Left ventricle myocardium superior (tissue), 1 donor: ENCODE measurements around the gene MBD6. TPM values are rescaled to one million over a fixed set of nuclear protein-coding genes. Genes with fewer than 3 reads are reported as not detected.

ENCODE experiments used
- ATAC-seq: fragments of 200-7000 bp; cut with Tn5 transposase; one replicate; pipeline ENCODE4 v1.9.1; 2020; ENCODE audit warnings: mild to moderate bottlenecking, moderate library complexity
- DNase-seq: peaks from one replicate; pipeline ENCODE4 v3.0.0-alpha.2; 2020
- intact Hi-C: fragments of 100-400 bp; cut with micrococcal nuclease; formaldehyde crosslinking; loops from one replicate; pipeline ENCODE4 v1.11.0; 2022
- total RNA-seq: library from RNA; stranded (reverse); fragmentation: NEBNext Ultra II Directional; extraction: Animal tissue kit (Norgen Biotek cat#: 25700); gene quantifications from one replicate; pipeline ENCODE4 v1.2.1, GENCODE V29; 2021
- donor health status: DM: no; HTN: yes; CAD: no; lungs with severe emphysema.

Gene MBD6
- total RNA-seq, 1 donor from 2014 or later: 35.2 TPM

- intact Hi-C loops: no loop called here
- DNase-seq: no peak
- no peak for ATAC-seq
These were observed 1.3 kb downstream of the MBD6 start for GRCh38 chr12:57523706-57524614.

DNA sequence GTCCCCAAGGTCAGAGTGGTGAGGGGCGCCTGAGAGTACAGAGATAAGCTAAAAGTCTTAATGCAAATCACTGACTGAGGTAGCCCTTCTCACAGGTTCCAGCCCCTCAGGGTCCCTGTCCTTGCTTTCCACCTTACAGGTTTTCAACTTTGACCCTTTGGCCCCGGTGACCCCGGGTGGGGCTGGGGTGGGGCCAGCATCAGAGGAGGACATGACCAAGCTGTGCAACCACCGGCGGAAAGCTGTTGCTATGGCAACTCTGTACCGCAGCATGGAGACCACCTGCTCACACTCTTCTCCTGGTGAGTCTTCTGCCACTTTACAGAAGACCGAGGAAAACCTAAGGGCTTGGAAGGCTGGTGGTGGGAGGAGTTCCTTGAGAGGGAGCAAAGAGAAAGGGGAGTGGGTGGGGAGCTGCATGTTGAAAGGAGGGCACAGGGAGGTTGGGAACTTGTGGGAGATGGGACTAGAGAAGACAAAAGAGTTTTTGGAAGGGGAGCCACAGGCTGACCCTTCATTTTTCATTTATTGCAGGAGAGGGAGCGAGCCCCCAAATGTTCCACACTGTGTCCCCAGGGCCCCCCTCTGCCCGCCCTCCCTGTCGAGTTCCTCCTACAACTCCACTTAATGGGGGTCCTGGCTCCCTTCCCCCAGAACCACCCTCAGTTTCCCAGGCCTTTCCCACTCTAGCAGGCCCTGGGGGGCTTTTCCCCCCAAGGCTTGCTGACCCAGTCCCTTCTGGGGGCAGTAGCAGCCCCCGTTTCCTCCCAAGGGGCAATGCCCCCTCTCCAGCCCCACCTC, 2.4 kb downstream of the MBD6 start:
- no peak for ATAC-seq
- DNase-seq: no peak
- intact Hi-C loops: no loop called here

DNA sequence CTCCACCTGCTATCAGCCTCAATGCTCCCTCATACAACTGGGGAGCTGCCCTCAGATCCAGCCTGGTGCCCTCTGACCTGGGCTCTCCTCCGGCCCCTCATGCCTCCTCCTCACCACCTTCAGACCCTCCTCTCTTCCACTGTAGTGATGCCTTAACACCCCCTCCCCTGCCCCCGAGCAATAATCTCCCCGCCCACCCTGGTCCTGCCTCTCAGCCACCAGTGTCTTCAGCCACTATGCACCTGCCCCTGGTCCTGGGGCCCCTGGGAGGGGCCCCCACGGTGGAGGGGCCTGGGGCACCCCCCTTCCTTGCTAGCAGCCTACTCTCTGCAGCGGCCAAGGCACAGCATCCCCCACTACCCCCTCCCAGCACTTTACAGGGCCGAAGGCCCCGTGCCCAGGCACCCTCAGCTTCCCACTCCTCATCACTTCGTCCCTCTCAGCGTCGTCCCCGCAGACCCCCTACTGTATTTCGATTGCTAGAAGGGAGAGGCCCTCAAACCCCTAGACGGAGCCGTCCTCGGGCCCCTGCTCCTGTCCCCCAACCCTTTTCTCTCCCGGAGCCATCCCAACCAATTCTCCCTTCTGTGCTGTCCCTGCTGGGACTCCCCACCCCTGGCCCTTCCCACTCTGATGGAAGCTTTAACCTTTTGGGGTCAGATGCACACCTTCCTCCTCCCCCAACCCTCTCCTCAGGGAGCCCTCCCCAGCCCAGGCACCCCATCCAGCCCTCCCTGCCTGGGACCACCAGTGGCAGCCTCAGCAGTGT, 3.2 kb downstream of the MBD6 start:
- ATAC-seq: no peak

DNA sequence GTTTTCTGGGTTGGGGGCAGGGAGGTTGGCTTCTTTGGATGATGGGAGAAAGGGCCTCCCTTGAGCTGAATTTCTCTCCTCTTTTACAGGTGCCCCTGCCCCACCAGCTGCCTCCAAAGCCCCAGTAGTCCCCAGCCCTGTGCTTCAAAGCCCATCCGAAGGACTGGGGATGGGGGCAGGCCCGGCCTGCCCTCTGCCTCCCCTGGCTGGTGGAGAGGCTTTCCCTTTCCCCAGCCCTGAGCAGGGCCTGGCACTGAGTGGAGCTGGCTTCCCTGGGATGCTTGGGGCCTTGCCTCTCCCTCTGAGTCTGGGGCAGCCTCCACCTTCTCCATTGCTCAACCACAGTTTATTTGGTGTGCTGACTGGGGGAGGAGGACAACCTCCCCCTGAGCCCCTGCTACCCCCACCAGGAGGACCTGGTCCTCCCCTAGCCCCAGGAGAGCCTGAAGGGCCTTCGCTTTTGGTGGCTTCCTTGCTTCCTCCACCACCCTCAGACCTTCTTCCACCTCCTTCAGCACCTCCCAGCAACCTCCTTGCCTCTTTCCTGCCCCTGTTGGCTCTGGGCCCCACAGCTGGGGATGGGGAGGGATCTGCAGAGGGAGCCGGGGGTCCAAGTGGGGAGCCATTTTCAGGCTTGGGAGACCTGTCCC, 4.0 kb downstream of the MBD6 start:
- no peak for ATAC-seq
- intact Hi-C loops: no loop called here
- no peak for DNase-seq

More for the DNA sequence above, 3.2 kb downstream of the MBD6 start:
- no peak for DNase-seq
- intact Hi-C loops: no loop called here

- no peak for ATAC-seq
- intact Hi-C loops: no loop called here
- no peak for DNase-seq
These were observed 4.6 kb downstream of the MBD6 start for GRCh38 chr12:57527184-57527583.

GRCh38 chr12:57528176-57528575, 5.6 kb downstream of the MBD6 start:
- ATAC-seq (no peak), DNase-seq (no peak)
- intact Hi-C loops: no loop called here

GRCh38 chr12:57528831-57529555, 6.4 kb downstream of the MBD6 start:
- ATAC-seq: no peak
- no peak for DNase-seq
- intact Hi-C loops: no loop called here

GRCh38 chr12:57529831-57530230, 7.2 kb downstream of the MBD6 start:
- intact Hi-C loops: no loop called here
- DNase-seq: no peak
- ATAC-seq: no peak

- no peak for ATAC-seq
- intact Hi-C loops: no loop called here
- no peak for DNase-seq
These were observed 7.9 kb downstream of the MBD6 start for GRCh38 chr12:57530396-57531142.

DNA sequence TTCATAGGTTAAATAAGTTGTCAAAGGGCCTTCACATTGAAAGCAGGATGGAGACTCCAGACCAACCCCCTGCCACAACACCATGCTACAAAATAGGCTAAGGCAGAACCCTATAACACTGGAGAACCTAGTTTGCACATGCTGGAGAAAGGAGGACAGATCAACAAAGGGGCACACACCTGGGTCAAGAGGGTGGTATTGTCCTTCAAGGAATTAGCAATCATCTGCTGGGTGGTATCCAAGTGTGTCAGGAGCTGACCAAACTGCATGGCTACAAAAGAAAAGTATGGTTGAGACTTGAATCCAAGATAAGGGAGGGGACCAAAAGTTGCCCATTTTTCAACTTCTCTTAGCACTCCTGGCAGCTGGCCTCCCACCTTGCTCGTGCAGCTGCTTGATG, 9.2 kb downstream of the MBD6 start:
- no peak for ATAC-seq
- no peak for DNase-seq
- intact Hi-C loops: no loop called here

- ATAC-seq (no peak), DNase-seq (no peak)
- intact Hi-C loops: no loop called here
These were observed 10.5 kb downstream of the MBD6 start for GRCh38 chr12:57533108-57533507.

- ATAC-seq (no peak), DNase-seq (no peak)
- intact Hi-C loops: no loop called here
These were observed 11.6 kb downstream of the MBD6 start for GRCh38 chr12:57534250-57534649.

GRCh38 chr12:57534991-57535543, 12.4 kb downstream of the MBD6 start:
- DNase-seq (no peak), ATAC-seq (no peak)
- intact Hi-C loops: no loop called here

DNA sequence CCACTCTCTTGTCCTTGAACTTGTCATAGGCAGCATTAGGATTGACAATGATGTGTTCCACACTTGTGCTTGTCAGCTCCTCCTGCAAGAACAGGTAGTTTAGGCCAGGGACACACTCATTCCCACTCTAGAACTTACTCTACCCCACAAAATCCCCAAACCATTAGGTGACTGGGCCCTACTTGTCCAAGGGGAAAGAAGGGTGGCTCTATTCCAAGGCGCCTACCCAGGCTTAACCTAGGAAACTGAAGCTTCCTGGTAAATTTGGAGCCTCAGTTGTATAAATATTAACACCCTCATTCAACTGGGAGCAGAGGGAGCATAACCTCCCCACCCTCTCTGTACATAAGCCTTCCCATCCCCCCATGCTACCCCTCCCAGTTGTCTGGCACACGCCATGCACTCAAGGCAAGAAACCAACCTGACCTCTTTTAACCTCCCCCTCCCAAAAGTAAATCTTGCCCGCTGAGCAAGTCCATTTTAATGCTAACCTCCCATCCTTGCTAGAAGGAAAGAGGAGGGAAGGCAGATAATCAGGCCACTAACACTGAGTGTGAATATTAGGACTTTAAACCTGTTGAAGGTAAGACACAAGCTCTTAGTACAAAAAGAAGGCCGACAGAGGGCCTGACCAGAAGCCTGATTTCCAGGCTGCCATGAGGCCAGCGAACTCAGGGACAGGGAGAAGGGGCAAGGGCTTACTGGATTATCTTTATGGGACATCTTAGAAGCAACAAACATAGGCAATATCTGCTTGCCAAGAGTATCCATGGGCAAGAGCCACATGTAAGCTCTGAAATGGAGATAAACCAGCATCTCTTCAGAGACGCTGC, 13.4 kb downstream of the MBD6 start:
- DNase-seq (no peak), ATAC-seq (no peak)
- intact Hi-C loops: no loop called here

- DNase-seq: no peak
- no peak for ATAC-seq
- intact Hi-C loops: no loop called here
These were observed 13.9 kb downstream of the MBD6 start for GRCh38 chr12:57536597-57536942.

GRCh38 chr12:57539134-57539768, 16.6 kb downstream of the MBD6 start:
- DNase-seq (no peak), ATAC-seq (no peak)
- intact Hi-C loops: no loop called here
